NCI-H2107 (cell line): ENCODE measurements around the gene TLCD1.
"Not testable (repeated sequence)": the region's sequence is repeated elsewhere in the genome, so short reads cannot be mapped to it uniquely, and the experiment has no call there.

Experiments
- DNase-seq: peaks from one replicate; lab custom pipeline; 2025; lab: John Stamatoyannopoulos, UW

The TLCD1 gene

DNA sequence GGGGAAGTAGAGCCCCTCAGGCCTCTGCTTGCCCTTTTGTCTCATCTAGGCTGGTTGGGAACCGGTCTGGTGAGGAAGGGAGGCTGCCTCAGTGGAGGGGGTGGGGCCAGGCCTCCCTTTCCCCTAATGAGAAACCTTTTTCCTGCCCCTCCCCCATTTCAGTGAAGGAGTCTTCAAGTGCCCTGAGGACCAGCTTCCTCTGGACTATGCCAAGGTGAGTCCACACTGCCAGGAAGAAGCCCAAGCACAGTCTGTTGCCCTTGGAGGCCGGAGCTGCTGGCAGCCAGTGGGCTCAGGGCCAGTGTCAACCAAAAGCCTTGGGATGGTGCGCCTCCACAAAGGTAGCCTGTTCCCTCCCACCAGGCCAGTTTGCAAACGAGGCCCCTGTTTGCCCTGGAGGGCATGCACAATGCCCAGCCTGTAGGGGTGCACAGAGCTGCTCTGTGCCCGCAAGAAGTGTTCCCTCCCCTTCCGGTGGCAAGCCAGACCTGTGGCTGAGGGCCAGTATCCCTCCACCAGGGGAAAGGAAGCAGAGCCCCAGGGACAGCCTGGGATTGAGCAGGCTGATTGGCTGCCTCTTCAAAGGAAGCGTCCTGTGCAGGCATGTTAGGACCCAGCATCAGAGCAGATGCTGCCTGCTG is 21.1 kb upstream of the TLCD1 start:
- no peak for DNase-seq

DNA sequence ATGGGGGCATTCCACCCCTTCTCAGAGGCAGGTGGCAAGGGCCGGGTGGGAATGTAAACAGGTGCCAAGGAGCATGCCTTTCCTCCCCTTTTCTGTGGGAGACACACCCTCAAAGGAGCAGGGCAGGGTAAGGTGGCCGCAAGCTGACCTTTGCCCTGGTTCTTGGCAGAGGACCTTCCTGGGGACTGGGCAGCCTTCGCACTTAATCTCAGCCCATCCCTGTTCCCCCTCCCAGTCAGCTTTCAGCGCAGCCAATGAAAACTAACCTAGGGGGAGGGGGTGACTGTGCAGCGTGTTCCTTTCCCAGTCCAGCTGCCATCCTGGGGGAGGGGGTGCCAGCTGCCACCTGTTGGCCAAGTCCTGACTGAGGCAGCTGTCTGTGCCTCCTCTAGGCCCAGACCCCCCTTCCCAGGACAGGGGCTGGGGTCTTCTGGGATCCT is 20.6 kb upstream of the TLCD1 start:
- DNase-seq: no peak

DNA sequence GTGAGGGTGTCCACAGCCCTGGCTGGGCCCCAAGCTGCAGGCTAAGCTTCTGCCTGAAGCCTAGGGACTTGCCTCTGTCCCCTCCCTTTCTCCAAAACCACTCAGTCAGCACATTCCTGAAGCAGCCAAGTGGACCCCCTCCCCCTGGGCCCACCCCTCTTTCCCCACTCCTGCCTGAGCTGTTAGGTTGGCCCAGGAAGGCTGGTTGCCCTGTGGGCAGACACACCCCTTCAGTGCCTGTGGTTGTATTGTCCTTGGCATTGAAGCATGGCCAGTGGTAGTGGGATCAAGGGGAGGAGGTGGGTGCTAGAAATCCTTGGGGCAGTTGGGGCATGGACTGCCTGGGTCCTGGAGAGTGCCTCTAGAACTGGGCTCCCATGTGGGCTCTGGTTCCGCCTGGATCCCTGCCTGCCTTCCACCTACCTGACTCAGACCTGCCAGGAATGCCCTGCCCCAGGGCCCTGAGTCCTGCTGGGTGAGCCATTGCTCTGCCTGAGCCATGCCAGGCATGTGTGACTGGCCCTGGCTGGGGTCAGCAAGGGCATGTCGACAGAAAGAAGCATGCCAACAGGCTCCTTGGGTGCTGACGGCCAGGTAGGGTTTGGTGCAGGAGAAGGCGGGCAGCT is 19.9 kb upstream of the TLCD1 start:
- no peak for DNase-seq

DNA sequence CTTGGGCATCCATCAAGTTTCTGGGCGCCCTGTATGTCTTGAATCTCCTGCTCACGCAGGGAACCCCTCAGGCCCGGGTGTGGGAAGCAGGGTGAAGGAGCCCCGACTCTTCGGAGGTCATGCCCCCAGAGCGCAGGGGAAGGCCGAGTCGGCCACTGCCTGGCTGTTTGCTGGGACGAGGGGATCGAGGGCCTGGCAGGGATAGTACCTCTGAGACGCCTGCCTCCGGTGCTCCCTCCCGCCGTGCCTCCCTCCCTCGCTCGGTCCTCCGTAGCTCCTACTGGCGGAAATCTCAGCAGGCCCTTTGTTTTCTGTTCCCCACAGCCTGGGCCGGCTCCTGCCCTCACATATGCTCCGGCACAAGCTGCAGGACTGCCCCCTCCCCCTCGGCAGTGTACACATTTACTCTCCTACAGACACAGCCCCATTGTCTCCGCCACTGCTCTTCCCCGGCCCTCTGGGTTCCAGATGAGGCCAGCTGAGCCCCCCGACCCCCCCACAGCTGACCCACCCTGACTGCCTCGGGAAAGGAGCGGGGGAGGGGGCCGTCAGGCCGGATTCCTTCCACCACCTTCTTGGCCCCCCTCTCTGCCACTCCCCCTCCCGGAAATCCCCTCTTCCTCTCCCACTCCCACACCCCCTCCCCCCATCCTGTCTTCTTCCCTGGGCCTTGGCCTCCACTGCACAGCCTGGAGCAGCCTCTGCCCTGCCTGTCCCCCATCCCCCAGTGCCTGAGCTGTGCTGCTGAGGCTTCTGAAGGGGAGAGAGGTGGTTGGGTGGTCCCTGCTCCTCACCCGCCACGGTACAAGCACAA is 19.1 kb upstream of the TLCD1 start:
- DNase-seq: peak; percentile 21

DNA sequence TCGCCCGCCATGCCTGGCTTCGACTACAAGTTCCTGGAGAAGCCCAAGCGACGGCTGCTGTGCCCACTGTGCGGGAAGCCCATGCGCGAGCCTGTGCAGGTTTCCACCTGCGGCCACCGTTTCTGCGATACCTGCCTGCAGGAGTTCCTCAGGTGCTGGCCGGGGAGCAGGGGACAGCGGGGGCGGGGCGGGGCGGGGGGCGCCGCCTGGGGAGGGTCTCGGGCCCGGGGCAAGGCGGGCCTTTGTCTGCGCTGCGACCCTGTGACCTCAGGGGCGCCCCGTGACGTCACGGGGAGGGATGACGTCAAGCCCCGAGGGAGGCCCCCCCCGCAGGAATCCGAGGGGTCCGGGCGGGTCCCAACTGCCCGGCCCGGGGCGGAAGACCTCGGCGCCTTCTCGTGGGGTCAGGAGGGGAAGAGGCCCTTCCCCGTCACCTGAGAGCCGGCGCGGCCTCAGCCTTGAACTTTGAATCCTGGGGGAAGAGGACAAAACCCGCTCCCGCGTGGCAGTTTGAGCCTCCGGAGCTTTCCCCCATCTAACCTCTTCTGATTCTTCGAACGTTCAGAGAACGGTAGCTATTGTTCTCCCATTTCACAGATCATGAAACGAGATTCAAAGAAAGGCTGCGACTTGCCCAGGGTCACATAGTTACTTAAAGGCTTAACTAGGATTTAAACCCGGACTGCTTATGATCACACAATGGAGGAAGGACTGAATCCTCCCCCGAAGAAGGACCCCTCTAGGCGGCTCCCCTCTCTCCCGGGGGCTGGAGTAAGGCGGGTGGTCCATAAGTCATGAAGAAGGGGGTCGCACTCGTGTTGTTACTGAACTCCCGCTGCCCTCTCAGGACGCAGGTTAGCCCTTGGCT is 18.3 kb upstream of the TLCD1 start:
- no peak for DNase-seq

DNA sequence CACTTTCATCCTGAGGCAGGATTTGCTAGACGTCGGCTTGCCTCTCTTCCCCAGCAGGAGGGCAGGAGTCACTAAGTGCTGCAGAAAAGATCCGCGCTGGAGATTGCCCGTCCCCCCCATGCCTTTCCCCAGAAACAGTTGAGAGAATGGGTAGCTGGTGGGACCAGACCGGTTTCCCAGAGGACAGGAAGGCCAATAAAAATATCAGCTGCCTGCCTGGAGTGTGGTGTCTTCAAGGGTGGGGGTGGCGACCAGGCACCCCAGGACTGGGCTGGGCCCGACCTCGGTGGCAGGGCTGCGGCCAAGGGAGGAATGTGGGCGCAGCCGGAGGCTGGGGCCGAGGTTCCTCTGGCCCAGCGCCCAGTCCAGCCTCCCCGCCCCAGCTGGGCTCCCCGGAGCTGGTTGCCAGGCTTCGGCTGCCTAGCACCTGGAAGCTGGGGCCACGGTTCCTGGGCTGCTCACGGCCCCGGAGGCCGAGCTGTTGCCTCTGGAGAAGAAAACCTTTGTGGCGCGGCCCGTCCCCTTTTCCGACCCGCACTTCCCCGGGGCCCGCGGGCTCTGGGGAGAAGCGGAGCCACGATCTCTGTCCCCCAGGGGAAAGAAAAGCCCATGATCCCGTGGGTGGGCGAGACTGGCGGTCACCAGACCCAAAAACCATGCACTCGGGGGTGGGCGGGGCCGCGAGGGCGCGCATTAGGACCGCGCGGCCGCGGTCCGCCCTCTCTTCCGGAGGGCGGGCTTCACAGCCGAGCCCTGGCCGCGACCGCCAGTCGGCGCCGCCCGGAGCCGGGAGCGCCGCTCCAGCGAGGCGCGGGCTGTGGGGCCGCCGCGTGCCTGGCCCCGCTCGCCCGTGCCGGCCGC is 17.4 kb upstream of the TLCD1 start, which contains the start of gene TRAF4:
Gene TRAF4 (plus strand): TSS at position 769 of the 861 bp plus-strand sequence. CDS start 102 bp downstream, outside the sequence.
- DNase-seq: peak; percentile 70

DNA sequence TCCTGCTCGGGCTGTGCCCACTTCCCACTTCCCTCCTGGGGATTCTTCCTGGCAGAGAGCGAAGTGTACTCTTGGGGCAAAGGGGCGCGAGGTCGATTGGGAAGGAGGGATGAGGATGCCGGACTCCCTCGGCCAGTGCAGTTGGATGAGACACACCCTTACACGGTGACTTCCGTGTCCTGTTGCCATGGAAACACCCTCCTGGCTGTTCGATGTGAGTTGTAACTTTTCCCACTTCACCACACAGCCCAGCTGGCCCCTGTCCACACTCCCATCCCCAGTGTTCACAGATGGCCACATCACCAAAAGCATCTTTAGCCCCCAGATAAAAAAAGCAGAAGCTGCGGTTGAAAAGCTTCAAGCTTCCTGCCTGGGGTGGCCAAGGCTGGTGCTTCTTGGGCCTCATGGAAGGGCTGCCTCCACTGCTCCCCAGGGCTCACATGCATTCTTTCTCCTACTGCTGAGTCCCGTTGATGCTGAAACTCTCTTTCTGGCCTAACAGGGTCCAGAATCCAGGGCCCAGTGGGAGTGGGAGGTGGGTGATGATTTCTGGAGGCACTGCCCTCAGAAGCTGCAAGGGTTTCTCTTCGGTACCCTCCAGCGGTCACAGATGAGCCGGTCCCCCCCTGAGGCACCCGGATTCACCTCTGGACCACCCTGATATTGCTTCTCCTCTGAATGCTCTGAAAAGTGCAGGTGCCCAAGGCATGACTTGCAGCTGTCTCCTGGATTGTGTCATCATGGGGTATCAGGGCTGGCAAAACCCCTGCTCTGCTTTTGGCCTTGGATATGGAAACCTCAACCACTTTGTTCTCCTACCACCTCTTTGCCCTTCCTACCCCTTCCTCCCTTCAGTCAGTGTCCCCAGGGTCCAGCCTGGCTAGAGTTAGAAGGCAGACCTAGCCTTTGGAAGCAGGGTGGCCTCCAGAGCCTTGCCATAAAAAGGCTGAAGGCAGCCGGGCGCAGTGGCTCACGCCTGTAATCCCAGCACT is 15.6 kb upstream of the TLCD1 start:
- no peak for DNase-seq

DNA sequence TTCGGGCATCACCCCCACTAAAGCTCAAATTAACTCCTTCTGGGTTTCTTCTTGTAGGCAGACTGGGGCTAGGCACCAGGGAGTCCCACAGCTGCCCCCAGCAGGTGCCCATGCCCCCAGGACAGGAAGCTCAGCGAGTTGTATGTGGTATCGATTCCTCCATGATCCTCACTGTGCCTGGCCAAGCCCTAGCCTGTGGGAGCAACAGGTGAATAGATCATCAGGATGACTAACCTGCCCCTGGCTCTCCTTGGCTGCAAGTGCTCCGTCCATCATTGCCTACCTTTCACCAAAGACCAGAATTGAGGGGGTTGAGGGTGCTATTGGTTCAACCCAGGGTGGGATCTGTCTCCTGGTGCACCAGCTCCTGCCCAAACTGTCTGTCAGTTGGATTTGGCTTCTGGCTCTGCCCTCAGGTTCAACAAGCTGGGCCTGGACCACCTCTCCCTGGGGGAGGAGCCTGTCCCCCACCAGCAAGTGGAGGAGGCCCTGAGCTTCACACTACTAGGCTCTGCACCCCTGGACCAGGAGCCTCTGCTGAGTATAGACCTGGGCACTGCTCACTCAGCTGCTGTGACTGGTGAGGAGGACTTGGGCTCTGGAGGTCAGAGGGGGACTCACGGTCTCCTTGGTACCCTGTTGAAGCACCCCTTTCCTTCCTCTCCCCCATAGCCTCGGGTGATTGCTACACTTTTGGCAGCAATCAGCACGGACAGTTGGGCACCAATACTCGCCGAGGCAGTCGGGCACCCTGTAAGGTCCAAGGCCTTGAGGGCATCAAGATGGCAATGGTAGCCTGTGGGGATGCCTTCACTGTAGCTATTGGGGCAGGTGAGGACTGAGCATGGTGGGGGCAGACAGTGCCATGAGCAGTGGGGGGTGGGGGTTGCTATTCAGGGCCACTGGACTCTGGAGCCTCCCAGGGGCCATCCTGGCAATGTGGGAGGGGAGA is 14.6 kb upstream of the TLCD1 start:
- DNase-seq: no peak

DNA sequence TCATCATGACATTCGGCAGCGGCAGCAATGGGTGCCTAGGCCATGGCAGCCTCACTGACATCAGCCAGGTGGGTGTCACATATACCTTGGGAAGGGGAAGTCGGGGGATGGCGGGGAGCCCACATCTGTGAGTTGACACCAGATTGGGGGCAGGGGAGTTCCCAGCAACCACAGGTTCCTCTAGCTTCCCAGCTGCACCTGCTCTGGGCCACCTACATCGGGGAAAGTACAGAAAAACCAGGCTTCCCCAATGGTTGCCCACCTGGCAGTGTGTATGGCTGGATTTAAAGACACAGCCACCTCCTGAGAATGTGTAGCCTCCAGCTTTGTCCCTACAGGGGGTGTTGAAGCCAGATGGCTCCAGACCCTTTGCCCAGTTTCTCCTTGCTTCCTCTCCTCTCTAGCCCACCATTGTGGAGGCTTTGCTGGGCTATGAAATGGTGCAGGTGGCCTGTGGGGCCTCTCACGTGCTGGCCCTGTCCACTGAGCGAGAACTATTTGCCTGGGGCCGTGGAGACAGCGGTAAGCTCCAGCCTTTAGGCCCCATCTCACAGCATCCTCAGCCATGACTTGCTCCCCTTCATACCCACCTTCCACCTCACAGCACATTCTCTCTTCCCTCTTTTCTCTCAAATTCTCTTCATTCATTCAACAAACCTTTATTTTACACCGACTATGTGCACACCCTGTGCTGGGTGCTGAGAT is 12.8 kb upstream of the TLCD1 start:
- DNase-seq: no peak

DNA sequence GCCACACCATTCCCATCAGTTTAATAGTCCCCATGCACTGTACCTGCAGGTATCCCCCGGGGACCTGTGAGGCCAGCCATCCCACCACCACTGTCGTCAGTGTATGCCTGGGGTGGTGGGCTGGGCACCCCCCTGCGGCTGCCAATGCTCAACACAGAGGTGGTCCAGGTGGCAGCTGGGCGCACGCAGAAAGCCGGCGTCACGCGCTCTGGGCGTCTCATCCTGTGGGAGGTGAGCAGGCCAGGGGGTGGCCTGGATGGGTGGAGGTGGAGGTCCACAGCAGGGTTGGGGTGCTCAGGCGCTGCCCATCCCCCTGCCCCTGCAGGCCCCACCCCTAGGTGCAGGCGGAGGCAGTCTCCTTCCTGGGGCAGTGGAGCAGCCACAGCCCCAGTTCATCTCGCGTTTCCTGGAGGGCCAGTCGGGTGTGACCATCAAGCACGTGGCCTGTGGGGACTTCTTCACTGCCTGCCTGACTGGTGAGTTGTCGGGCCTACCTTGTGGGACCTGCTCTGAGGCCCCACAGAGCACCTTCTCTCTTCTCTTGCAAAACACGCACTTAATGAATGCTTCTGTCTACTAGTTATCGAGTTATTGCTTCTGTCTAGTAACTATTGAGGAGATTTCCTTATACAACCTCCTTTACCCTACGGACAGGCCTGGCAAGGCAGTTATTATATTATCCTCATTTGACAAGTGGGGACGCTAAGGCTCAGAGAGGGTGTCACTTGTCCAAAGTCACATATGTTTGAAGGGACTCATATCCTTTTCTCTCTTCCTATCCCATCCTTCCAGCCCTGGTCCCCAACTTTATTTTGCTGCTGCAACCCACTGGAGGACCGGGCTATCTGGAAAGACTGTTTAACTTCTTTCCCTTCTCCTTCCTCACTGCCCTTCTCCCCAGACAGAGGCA is 12.0 kb upstream of the TLCD1 start:
- no peak for DNase-seq

DNA sequence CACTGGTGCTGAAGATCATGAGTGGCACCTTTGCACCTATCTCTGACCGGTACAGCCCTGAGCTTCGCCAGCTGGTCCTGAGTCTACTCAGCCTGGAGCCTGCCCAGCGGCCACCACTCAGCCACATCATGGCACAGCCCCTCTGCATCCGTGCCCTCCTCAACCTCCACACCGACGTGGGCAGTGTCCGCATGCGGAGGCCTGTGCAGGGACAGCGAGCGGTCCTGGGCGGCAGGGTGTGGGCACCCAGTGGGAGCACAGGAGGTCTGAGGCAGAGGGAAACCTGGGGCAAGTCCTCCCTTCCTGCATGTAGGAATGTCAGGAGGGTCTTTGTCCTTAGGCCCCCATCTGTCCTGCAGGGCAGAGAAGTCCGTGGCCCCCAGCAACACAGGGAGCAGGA is 11.3 kb upstream of the TLCD1 start:
- no peak for DNase-seq

DNA sequence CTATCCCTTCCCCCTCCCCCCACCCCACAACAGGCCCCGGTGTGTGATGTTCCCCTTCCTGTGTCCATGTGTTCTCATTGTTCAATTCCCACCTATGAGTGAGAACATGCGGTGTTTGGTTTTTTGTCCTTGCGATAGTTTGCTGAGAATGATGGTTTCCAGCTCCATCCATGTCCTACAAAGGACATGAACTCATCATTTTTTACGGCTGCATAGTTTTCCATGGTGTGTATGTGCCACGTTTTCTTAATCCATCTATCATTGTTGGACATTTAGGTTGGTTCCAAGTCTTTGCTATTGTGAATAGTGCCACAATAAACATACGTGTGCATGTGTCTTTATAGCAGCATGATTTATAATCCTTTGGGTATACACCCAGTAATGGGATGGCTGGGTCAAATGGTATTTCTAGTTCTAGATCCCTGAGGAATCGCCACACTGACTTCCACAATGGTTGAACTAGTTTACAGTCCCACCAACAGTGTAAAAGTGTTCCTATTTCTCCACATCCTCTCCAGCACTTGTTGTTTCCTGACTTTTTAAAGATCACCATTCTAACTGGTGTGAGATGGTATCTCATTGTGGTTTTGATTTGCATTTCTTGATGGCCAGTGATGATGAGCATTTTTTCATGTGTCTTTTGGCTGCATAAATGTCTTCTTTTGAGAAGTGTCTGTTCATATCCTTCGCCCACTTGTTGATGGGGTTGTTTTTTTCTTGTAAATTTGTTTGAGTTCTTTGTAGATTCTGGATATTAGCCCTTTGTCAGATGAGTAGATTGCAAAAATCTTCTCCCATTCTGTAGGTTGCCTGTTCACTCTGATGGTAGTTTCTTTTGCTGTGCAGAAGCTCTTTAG is 10.1 kb upstream of the TLCD1 start:
- not testable (repeated sequence) for DNase-seq

DNA sequence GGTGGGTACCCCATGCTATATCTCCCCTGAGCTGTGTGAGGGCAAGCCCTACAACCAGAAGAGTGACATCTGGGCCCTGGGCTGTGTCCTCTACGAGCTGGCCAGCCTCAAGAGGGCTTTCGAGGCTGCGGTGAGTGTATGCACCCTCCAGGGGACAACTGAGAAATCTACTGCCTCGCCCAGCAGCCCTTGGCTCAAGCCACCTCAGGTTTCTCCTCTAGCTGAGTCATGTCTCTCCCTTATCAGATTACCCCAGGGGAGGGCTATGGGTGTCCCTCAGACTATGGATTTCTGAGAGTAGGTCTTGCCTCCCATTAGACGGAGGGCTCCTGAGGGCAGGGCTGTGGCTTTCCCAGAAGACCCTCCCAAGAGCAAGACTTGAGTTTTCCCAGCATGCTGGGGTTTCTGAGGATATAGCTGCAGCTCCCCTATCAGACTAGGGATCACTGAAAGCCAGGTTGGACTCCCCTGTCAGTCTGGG is 9.2 kb upstream of the TLCD1 start:
- DNase-seq: no peak

DNA sequence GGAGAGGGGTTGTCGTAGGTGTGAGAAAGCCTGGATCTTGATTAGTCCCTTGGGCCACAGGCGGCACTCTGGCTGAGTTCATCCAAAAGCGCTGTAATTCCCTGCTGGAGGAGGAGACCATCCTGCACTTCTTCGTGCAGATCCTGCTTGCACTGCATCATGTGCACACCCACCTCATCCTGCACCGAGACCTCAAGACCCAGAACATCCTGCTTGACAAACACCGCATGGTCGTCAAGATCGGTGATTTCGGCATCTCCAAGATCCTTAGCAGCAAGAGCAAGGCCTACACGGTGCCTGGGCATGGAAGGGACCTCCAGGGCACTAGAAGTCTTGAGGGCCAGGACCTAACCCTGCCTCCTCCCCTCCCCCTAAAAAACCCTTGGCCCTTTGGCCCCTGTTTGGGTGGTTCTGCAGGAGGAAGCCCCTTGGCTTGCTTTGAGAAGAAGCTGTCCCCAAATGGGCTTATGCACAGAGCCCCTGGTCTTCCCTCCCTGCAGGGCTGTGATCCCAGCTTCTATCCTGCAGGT is 8.7 kb upstream of the TLCD1 start:
- DNase-seq: no peak

DNA sequence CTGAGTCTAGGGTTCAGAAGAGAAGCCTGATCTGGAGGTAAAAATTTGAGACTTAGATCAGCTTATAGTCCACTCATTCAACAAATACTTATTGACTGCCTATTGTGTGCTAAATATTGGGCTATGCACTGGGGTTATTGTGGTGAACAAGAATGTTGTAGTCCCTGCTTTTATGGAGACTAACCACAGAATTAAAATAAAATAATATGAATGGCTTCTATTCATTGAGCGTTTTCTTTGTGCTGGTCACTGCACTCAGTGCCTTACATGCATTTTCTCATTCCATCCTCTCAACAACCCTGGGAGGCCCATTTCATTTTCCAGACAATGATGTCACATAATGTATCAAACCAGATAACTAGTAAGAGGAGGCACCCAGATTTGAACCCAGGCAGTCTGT is 7.3 kb upstream of the TLCD1 start:
- DNase-seq: no peak

DNA sequence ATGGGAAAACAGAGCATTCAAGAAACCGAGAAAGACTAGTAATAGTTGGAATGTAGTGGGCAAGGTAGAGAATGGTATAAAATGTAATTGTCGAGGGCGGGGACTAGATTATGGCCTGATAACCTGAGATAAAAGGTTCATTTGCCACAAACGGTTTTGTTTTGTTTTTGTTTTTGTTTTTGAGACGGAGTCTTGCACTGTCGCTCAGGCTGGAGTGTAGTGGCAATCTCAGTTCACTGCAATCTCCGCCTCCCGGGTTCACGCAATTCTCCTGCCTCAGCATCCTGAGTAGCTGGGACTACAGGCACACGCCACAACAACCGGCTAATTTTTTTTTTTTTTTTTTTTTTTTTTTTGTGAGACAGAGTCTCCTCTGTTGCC is 3.9 kb upstream of the TLCD1 start:
- no peak for DNase-seq
